ENCODE measurements around the gene SRSF3. TPM values are rescaled to one million over a fixed set of nuclear protein-coding genes. Genes with fewer than 3 reads are reported as not detected.
A peak's percentile ranks its signal among the peaks of the same experiment; 100 is the strongest.
"Not testable (repeated sequence)": the region's sequence is repeated elsewhere in the genome, so short reads cannot be mapped to it uniquely, and the experiment has no call there.

The SRSF3 gene
- total and polyA plus RNA-seq, 3 donors from 2014 or later = 180 to 289 (median 183) TPM

- 41 to 52% methylated on average over 11 of the region's 11 CpGs for WGBS, 2 donors
- no peak overlapping the region for H3K4me3 ChIP-seq
Measured at GRCh38 chr6:36598739-36599318, 4.7 kb downstream of the SRSF3 start.

GRCh38 chr6:36599791-36600209 is 5.6 kb downstream of the SRSF3 start:
- Histone ChIP-seq H3K9me3 (no peaks in the 10 kb centered on the region), H3K4me3 (no peak overlapping the region), H3K27me3 (no peaks in the 10 kb centered on the region), H3K4me1 (peaks cover 34% of the 10 kb centered on the region), H3K27ac (no peak overlapping the region), H3K36me3 (ENCODE audit: low read depth, missing control alignments) (no peaks in the 10 kb centered on the region)
- DNase-seq = peak; percentile 47
- intact Hi-C loops (cut with DNase I; ENCODE audit: low total_unique reads) = loop anchor here (10.0 kb wide), 1 partner anchor 55 kb away; the partner anchor contains the start of gene STK38
- TF ChIP-seq CTCF (IDR thresholded peaks at IDR 0.05) (no peak), POLR2A (IDR thresholded peaks at IDR 0.05) (no peak)
- WGBS, 2 donors = 52 to 57% methylated on average over 14 of the region's 14 CpGs

More at GRCh38 chr6:36598739-36599318, 4.7 kb downstream of the SRSF3 start:
- H3K4me1 ChIP-seq = peaks cover 34% of the 10 kb centered on the region
- TF ChIP-seq POLR2A (IDR thresholded peaks at IDR 0.05) (no peak), CTCF (IDR thresholded peaks at IDR 0.05) (no peak)
- H3K36me3 ChIP-seq (ENCODE audit: low read depth, missing control alignments) = no peaks in the 10 kb centered on the region
- peak; percentile 10 for DNase-seq
- intact Hi-C loops (cut with DNase I; ENCODE audit: low total_unique reads) = loop anchor here (10.0 kb wide), 1 partner anchor 54 kb away; the partner anchor contains the start of gene STK38
- no peaks in the 10 kb centered on the region for H3K27me3 ChIP-seq
- H3K9me3 ChIP-seq = no peaks in the 10 kb centered on the region
- H3K27ac ChIP-seq = peak overlapping the region in 1 of 2 donors; percentile 8

GRCh38 chr6:36600564-36601146 is 6.5 kb downstream of the SRSF3 start:
- no peaks in the 10 kb centered on the region for H3K27me3 ChIP-seq
- DNase-seq = no peak
- intact Hi-C loops (cut with DNase I; ENCODE audit: low total_unique reads) = no loop called here
- no peak overlapping the region for H3K4me3 ChIP-seq
- H3K4me1 ChIP-seq = peaks cover 34% of the 10 kb centered on the region
- 70 to 78% methylated on average over 6 of the region's 6 CpGs for WGBS, 2 donors
- TF ChIP-seq POLR2A (IDR thresholded peaks at IDR 0.05) (no peak), CTCF (IDR thresholded peaks at IDR 0.05) (no peak)
- no peaks in the 10 kb centered on the region for H3K9me3 ChIP-seq
- no peak overlapping the region for H3K27ac ChIP-seq
- no peaks in the 10 kb centered on the region for H3K36me3 ChIP-seq (ENCODE audit: low read depth, missing control alignments)

- H3K36me3 ChIP-seq (ENCODE audit: low read depth, missing control alignments); H3K27ac ChIP-seq; H3K9me3 ChIP-seq; H3K4me3 ChIP-seq; DNase-seq; intact Hi-C loops (cut with DNase I; ENCODE audit: low total_unique reads); H3K27me3 ChIP-seq: not testable (repeated sequence)
- WGBS, 2 donors = 73 to 76% methylated on average over 3 of the region's 3 CpGs
- H3K4me1 ChIP-seq = peaks cover 37% of the 10 kb centered on the region
Measured at GRCh38 chr6:36601818-36602217, 7.7 kb downstream of the SRSF3 start.

- WGBS, 2 donors = 83 to 93% methylated on average over 3 of the region's 3 CpGs
- no peak for TF ChIP-seq CTCF (IDR thresholded peaks at IDR 0.05)
- no peak for TF ChIP-seq POLR2A (IDR thresholded peaks at IDR 0.05)
- H3K27me3 ChIP-seq = no peaks in the 10 kb centered on the region
- no peaks in the 10 kb centered on the region for H3K9me3 ChIP-seq
- peaks cover 29% of the 10 kb centered on the region for H3K4me1 ChIP-seq
- no peak for DNase-seq
- intact Hi-C loops (cut with DNase I; ENCODE audit: low total_unique reads) = no loop called here
- no peak overlapping the region for H3K27ac ChIP-seq
- no peaks in the 10 kb centered on the region for H3K36me3 ChIP-seq (ENCODE audit: low read depth, missing control alignments)
- H3K4me3 ChIP-seq = no peak overlapping the region
Measured at GRCh38 chr6:36603222-36604089, 9.3 kb downstream of the SRSF3 start.

Data from testis (tissue), 3 donors.